Nucleus accumbens (tissue), 56 donors: Measurements from ENCODE around the gene CACNB4.
A peak's percentile ranks its signal among the peaks of the same experiment; 100 is the strongest.

Experiments
- DNase-seq, 56 donors: peaks; one replicate each; lab custom pipeline; 2025; lab: John Stamatoyannopoulos, UW

CACNB4 gene

DNA sequence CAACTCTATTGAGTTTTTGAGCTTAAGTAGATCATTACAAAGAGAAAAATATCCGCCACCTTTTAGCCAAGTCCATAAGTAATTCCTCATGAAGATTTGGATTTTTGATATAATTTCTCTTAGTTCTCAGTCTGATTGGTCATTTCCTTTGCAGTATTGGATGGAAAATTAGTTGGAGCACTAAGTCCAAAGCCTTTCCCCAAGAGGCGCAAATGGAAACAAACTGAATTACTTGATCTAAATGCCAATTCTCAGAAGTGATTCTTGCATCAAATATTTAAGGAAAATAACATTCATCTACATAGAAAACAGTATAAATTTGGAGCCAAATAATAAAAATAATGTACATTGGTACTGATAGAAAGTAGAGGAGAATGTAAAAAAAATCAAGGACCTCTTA is 115.6 kb downstream of the CACNB4 start:
- no peak for DNase-seq

DNA sequence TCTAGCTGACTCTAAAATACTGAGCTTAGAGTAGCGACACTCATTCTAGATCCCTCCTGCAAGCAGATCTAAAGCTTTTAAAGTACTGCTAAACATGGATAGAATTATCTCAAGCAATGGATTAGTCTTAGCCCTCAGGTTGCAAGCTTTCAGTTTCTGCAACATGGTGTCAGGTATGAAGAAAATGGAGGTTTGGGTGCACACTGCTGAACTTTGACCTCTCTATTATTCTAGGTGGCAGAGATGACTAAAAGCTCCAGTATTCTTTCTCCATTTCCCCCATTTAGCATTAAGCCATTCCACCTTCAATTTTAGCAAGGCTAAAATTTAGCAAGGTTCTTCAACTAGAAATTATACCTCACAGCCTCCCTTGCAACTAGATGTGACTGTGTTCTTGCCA is 117.0 kb downstream of the CACNB4 start:
- DNase-seq, result no peak

DNA sequence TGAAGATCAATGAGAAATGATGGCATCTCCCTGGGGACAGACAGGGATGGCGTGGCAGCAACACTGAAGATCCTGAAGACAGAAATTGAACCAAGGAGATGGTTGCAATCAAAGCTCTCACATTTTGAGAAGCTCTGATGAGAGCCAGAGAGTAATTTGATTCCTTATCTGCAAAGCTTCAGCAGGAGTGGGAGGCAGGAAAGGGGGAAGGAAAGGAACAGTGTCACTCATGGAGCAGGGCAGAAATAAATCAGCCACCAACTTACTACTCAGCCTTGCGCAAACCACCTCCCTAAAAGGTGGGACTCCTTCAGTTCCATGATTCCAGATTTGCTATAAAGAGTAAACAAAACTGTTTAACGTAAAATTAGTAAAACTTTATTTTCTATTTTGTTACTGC is 119.2 kb downstream of the CACNB4 start:
- peak in 16 of 56 donors; percentile 11 to 70 (median 46) for DNase-seq

DNA sequence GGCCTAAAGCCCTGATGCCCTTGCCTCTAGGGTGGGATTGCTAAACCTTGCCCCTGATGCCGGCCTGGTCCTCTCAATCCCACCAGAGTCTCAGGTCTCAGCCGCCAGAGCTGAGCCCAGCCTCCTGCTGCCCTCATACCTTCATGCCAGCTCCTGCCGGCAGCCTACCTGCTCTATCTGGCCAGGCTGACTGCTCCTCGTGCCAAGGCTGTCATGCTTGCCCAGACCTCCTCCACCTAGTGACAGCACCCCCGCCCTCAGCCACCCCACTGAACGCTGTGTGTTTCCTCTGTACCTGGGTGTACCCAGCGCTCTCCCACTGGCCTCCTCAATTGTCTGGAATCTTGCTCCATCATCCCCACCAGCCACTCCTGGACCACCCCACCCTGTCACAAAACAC is 120.1 kb downstream of the CACNB4 start:
- no peak for DNase-seq

DNA sequence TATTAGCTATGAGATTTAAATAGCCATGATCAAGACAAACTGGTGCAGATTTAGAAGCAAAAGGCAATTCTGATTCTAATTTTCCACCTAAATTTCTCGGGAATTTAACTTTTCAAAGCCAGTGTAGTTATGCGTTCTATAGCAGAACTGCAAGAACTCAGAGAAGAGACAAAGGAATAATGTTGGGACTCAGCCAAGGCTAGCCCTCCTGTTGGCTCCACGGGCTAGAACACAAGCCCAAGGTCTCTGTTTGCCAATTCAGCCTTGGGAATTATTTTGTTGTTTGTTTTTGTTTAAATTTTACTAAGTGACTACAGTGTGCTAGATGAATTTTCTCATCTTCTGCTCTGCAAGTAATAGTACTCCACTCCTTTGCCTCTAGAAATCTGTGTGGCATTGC is 121.2 kb downstream of the CACNB4 start:
- DNase-seq, result no peak

DNA sequence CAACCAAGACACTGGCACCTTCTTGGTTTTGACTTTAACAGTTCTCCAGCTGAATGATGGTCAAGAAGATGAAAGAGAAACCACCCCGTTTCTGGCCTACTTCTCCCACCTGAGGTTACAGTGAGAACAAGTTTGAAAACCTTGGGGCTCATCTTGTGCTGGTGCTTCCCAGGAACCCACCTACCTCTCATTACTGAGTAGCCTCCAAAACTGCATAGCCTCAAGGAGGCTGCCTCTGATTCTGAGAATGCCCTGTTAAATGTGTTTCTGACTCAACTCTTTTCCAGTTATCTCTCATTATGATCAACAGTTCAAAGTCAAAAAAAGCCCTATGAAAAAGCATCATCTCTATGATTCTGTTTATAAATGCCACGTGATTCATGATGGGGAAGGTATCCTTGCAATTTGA is 121.9 kb downstream of the CACNB4 start:
- DNase-seq, result no peak

DNA sequence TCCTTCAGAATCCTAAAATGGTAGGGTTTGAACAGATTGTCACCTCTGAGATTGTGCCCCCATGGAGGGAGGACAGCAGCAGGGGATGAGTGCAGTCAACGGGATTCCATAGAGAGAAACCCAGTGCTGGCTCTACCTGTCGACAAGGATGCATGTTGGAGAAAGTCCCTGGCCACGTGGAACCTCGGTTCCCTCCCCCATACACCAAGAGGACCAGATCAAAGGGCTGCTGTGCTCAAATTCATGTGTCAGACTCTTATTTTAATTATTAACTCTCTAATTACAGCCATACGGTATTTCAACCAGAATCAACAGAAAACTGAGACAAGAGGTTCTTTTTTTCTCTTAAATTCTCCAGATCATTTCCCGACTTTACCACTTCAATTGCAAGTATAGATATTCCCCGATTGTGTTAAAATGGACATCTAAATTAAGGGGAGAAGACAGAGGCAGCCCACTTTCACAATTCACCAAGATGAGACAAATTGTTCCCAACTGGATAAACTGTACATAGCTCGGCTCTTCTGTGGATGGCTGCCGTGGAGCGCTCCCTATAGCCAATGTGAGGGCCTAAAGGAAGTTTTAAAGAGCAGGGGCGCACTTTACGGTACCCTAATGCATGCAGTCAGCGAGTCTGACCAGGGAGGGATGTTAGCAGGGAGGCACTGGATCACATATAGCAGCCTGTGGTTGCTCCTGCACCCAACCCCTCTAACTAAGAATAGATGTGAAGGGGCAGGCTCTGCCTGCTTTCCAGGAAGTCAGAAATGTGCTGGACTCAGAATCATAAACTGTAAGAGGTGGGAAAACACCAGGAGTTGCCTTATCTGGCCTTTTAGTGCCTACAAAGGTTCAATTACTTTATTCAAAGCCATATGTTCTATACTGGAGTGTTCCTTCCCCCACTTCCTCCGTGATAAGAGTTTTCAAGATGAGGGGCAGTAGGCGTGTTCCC is 123.1 kb downstream of the CACNB4 start:
- DNase-seq, result no peak

DNA sequence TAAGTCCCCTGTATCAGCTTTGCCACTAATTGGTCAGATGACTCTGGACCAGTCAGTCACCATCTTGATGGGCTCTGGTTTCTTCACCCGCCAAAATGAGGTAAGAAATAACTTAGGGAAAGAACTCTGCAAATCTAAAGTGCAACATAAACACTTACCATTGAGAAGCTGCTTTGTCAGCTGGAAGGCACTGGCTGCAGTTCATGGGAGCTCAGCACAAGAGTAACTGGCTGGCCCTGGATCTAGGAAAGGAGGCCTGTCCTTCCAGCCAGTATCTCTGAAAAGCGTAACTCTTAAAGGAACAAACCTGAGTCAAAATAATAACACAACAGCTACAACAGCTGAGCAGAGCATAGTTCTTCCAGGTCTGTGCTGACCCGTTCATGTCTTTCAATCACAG is 123.9 kb downstream of the CACNB4 start:
- DNase-seq, result no peak

DNA sequence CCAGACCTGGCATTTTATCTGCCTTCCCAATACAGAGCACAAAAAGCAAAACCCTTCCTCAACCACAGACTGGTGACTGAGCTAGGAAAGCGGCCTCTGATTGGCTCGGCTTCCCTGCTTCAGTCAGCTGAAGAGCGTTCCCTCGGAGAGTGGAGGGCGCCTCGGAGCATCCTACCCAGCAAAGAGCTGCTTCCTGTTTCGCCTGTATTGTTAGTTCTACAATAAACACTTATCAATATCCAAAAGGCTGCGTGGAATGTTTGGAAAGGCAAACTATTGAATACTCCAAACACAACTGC is 125.0 kb downstream of the CACNB4 start:
- peak in 52 of 56 donors; percentile 7 to 88 (median 54) for DNase-seq

DNA sequence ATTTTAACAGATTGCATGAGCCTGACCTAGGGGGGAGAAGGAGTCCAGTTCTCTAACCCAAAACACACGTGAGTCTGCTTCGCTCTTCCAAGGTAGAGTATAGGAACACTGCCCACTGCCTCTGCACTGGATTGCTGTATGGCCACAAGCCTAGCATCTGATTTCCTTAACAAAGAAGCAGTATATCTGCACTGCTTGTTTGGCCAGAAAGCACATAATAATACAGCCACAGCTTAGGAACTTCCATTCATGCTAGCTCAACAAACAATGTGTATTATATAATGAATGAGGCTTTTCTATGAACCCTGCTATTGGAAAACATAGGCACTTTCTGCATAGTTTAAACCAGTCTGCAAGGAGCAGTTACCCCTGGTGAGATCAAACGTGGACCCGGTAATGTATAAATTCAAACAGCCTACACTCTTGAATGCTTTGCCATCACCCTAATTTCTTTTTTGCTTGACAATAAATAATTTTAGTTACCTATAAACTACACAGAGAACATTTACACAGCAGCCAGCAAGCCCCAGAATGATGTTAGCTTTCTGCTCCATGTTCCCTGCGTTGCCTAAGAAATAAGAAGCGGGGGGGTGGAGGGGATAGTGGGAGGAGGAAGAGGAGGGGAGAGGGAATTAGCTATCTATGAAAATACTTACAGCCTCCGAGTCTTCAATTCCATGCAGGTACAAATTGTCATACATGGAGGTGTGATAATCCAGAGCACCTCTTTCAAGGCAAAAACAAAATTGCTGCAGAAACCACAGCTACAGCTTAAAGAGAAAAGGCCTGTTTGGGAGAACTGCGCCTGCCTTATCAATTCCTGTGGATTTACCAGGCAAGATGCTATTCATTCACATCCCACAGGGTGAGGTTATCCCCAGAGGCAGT is 125.6 kb downstream of the CACNB4 start:
- DNase-seq, result peak in 20 of 56 donors; percentile 9 to 70 (median 47)

DNA sequence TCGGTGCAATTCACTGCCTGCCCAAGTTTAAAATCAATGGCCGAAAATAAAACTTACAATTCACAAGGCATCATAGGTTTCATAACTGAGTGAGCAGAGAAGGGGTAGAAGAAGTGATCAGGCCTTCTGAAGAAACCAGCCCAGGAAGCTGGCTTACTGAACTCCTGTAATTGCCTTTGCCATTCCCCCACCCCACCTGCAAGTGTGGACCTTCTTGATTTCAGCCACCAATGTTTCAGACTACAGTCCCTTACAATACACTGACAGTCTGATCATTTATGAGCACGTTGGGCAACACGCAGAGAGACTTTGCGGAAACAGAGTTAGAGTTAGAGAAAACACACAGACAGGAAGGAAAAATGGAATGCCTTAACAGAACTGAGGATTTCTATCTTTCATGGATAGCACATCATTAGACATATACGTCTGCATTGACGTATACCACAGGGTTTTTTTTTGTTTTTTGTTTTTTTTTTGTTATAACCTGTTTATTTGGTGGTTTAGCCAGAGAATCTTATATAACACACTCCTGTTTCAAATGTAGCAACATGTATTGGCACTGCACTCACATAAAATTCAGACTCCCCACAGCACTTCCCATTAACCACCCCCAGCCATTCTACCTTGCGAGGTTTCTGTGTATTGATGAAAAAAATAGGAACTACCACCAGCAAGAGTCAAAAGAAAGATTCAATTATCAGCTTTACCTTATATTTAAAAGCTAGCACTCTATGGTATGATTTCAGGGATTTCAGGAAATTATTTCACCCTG is 126.4 kb downstream of the CACNB4 start:
- peak in 3 of 56 donors; percentile 24 to 34 (median 26) for DNase-seq

DNA sequence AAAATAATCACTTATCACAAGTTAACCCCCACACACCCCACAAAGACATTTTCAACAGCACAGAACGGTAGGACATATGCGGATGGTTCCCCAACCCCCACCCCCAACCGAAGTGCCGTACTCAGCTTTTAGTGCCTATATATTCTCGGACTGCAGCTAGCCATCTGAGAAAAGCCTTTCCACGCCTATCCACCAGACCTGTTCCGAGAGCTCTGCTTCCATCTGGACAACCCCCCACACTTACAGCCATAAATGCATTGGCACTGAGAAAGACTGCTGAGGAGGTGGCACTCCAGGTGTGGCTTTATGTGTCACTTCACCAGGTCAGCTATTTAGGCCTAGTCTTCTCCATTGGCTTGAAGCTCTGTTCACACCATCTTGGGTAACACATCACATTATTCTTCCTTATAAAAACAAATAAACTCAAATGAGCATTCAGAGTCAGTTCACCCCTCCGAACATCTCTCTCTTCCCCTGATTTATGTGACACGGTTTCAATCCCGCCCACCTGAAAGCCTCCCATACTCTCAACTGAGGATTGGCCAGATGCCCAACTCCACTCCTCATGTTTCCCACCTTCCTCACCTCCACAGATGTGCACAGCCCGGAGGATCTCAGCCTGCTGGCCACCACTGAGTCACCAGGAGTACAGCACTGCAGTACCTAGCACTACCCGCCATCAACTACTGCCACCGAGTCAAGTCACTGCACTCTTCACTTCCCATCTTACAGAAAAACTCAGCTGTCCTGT is 127.4 kb downstream of the CACNB4 start:
- peak in 5 of 56 donors; percentile 7 to 31 (median 18) for DNase-seq

DNA sequence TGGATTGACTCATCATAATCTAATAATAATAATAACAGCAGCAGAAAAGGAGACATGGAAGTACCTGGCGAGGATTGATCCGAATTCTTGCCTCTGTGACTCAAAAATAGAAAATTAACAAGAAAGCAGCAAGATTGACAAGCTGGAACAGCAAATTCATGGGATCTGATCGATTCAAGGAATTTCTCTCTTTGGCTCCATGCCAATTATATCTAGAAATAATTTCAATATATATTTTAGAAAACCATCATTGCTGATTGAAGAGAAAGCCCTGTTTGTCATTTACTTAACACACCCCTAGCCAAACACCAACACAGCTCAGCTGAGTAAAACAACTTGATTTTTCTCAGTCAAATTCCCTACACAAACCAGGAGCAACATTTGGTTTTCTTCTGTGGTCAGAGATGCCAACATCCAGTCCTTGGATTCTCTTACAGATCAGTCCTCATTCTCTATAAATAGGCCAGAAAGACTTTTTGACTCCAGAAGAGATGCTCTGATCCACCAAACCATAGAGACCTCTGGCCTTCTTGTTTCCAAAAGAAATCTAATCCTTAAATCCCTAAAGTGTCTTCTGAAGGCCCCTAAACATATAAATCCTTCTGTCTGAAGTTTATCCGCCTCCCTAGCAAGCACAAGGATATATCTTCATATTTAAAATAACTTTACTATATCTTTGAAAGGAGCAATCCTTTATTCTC is 129.9 kb downstream of the CACNB4 start:
- no peak for DNase-seq

DNA sequence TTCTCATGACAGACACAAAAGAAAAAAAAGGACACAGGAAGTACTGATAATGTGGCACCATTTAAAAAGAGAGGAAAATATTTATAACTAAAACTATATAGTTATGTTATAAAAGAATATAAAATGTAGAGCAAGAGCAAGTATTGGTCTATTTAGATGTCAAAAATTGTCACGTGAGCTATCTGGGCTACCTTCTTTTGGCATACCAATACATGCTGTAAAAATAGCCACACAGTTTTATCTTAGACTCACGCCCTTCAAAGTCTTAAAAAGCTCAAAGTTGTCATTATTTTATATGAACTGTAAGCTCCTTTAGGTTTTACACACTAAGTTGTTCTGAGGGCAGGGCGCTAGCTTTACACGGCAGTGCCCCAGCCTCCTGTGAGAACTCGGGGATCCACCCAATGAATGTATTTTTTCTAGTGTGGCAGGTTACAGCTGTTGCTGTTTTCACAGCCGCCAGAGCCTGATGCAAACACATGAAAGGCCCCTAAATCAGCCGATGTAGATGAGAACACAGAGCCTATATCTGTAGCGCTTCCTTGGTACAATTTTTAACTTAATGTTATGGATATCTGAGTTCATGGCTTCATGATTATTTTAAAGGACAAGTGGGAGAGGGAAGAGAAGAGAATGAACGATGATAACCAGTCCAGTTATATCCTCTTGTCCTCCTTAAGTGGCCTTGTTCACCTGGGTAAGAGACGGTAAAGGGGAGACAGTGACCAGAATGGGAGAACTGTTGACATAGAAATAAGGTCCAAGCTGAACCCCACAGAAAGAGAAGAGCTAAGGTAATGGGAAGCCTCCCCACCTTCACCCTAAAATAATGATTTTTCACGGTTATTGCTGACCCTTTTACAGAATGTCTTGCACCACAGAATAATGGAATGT is 130.8 kb downstream of the CACNB4 start:
- no peak for DNase-seq

DNA sequence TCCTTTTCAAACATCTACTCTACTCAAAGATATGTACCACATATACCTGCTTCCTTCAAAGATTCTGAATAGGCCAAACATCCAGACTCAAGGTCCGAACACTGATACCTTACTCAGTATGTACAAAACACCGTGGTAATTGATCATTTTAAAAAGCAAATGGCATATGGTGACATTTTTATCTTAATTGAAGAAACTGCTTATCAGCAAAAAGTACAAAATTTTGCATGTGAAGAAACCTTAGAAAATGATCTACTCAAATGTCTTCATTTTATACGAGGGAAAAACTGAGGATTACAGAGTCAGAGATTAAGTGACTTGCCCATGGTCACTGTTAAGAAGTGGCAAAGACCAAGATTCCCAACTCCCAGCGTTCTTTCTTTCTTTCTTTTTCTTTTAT is 133.0 kb downstream of the CACNB4 start:
- no peak for DNase-seq

DNA sequence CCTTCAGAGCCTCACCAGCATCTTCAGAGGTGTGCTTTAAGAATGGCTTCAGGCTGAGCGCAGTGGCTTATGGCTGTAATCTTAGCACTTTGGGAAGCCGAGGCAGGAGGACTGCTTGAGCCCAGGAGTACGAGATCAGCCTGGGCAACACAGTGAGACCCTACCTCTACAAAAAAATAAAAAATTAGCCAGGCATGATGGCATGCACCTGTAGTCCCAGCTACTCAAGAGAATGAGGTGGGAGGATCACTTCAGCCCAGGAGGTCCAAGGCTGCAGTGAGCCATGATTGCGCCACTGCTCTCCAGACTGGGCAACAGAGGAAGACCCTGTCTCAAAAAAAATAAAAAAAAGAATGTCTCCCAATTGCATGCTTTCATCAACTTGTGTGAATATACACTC is 137.3 kb downstream of the CACNB4 start:
- DNase-seq, result no peak

DNA sequence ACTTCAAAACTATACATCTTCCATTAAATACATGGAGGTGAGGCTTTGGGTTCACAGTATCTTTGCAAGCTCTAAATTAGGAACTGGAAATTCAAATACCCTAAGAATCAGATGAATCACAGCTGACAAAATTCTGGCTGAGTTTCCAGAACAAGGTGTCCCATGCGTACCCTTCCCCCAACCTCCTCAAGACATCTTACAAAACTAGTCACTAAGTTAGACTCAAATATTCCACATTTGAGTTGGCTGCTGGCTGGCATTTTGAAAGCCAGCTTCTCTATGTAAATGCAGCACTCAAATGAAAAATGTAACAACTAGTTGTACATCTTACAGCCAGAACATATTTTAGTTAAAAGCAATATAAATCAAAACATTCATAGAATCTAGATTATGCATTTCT is 139.6 kb downstream of the CACNB4 start:
- peak in 12 of 56 donors; percentile 8 to 44 (median 25) for DNase-seq

DNA sequence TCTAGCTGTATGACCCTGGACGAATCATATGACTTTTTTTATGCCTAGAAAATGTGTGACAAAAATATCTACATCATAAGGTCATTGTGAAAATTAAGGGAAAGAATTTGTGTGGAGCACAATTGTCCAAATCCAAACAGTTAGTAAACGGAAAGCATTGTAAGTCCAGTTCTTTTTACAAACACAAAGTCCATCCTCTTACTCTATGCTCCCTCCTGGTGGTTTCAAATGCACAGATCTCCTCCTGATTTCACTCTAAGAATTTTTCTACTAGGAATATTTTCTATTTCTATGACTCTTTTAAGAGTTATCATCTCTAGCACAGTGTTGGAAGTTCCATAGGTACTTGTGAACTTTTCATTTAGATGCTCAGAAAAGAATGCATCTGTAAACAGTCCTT is 145.4 kb downstream of the CACNB4 start:
- no peak for DNase-seq
